Skin of body (tissue), 2 donors: ENCODE data around the gene REPIN1. TPM values are rescaled to one million over a fixed set of nuclear protein-coding genes. Genes with fewer than 3 reads are reported as not detected.

ENCODE experiments used
- DNase-seq: peaks from one replicate; lab custom pipeline; 2025; lab: John Stamatoyannopoulos, UW
- total RNA-seq: library from RNA; depleted of rRNA; stranded (reverse); fragments of >200 nt; gene quantifications from one replicate; pipeline ENCODE4 v1.2.3, GENCODE V29; 2014

REPIN1 gene
- total RNA-seq, 1 donor from 2014 or later, result 21.1 TPM

DNA sequence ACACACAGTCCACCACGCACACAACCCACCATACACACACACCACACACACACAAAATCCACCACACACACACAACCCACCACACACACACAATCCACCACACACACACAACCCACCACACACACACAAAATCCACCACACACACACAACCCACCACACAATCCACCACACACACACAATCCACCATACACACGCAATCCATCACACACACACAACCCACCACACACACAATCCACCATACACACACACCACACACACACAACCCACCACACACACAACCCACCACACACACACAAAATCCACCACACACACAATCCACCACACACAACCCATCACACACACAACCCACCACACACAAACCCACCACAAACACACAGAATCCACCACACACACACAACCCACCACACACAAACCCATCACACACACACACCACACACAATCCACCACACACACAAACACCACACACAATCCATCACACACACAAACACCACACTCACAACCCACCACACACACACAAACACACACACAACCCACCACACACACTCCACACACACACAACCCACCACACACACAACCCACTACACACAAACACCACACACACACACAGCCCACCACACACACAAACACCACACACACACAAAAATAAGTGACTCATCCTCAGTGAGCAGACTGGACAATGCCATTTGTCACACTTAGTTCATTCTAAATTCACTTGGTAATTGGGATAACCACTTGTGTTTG, 8.8 kb upstream of the REPIN1 start:
- DNase-seq, result no peak

DNA sequence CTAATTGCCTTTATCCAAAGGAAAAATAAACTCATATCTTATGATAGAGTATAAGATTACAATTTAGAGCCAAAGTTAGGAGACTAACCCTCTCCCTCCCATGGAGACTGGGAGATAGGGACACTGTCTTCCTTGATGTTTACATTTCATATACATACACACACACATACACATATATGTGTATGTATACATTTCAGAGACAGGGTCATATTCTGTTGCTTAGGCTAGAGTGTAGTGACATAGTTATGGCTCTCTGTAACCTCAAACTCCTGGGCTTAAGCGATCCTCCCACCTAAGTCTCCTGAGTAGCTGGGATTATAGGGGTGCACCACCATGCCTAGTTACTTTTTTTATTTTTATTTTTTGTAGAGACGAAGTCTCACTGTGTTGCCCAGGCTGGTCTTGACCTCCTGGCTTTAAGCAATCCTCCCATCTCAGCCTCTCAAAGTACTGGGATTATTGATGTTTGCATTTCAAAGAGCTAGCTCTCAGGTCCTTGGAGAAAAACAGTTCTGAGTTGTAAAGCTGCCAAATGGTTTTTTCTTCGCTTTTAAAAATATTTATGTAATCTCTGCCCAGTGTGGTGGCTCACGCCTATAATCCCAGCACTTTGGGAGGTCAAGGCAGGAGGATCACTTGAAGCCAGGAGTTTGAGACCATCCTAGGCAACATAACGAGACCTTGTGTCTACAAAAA, 8.1 kb upstream of the REPIN1 start:
- no peak for DNase-seq

DNA sequence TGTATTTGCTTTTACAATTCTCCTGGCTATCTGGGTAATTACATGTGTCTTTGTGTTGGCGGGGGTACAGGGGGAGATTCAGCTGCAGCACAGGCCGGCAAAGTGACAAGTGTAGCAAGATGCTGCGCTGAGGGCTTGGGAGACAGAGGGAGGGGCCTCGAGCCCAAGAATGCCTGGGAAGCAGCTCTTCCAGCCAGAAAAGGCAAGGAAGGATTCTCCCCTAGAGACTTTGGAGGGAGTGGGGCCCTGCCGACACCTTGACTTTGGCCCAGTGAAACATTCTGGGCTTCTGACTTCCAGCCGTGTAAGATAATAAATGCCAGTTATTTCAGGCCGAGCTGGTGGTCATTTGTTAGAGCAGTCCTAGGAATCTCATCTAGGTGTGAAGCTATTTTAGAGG, 7.2 kb upstream of the REPIN1 start:
- no peak for DNase-seq

DNA sequence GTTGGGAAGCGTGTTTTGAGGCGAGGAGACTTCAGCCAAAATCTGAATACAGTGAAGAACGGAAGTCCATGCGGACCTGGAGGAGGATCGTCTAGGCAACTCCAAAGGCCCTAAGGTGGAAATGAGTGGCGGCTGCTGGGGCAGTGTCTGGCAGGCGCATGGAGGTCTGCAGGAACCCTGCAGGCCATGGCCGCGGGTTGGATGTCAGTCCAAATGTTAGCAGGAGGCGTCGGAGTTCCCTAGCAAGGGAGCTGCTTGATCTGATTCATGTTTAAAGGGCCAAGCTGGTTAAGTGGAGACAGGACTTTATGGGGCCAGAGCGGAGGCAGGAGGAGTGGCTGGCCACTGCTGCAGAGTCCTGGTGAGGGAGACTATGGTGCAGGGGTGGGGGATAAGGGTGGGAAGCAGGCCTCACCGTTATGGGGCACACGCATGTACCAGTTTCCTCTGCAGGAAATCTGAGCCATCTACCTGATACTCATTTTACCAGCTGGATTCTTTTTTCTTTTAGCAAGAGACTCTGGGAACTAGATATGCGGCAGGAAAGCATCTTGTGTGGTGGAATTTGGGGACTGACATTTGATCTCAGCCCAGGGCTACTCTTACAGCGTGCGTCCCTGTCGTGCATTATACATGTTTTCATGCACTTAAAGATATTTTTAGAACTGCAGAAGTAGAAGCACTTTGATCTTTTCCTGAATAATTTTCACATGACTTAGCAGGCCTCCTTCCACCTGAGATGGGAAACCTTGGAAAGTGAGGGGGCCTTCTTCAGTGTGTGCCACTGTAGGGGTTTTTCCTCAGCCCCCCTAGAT, 6.6 kb upstream of the REPIN1 start:
- DNase-seq, result no peak

DNA sequence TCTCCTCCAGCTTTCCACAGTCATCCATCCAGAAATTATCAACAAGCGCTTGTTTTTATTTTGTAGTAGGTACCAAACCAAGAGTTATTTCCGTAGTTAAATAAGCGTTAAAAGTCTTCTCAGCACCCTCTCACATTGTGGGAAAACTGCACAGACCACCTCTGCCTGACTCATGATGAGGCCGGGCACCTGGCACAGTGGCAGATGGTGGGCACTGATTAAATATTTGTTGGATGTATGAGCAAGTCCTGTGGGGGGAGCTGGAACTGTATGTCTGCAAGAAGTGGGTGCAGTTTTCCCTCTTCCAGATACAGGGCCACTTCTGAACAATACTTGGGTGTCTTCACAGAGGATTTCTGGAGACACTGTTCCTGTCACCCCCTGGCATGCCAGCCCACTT, 5.3 kb upstream of the REPIN1 start:
- DNase-seq, result no peak

DNA sequence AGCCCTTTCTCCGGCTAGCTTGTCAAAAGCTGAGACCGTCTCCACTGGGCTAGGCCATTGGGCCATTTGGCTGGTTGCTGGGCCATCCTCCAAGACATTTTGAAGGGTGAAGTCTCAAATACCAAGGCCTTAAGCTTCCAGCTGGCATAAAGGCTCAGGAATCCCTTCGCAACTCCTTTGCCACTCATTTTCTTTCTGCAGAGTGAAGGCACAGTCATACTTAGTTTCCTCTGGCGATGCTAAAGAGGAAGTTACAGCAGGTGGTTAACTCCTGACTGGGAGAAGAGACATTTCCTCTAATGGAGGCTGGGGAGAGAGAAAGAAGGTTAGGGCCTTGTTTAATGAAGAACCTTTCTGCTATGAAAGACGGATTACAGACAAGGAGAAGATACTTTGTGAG, 4.8 kb upstream of the REPIN1 start:
- DNase-seq, result no peak

DNA sequence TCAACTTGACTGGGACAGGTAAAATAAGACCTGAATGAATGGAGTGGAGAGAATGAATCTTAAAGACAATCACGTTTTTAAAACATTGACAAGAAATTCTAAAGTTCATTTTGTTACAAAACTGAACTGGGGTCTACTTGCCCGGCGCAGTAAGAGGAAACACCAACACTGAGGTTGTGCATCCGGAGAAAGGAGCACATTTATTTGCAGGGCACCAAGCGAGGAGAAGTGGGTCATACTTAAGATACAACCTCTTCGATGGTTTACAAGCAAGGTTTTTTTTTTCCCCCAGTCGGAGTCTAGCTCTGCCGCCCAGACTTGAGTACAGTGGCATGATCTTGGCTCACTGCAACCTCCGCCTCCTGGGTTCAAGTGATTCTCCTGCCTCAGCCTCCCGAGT, 3.4 kb upstream of the REPIN1 start:
- DNase-seq, result no peak

DNA sequence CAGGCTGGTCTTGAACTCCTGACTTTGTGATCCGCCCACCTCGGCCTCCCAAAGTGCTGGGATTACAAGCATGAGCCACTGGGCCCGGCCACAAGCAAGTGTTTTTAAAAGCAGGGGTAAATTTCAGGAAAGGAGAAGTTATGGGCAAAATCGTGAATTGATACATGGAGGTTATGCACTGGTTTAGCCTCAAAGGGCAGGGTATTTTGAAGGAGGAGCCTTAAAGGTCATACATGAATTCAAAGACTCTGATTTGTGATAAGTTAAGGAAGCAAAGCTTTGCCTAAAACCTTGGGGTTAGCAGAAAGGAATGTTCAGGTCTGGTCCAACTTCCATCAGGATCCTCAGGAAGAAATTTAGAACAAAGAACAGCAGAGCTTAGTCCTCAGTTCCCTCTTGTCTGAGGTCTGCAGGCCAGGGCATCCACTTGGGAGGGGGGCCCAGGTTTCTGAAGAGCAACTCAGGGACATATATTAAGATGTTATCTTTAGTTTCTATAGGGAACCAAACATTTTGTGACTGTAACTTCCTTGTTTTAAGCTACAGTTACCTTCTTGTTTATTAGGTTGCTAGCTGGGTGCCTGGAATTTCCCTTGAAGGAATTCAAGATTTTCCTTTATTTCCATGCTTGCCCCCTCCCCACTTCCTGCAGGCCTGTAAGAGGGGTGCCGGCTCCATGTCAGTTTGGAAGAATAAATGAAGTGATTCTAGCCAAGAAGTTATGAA, 2.8 kb upstream of the REPIN1 start:
- no peak for DNase-seq

DNA sequence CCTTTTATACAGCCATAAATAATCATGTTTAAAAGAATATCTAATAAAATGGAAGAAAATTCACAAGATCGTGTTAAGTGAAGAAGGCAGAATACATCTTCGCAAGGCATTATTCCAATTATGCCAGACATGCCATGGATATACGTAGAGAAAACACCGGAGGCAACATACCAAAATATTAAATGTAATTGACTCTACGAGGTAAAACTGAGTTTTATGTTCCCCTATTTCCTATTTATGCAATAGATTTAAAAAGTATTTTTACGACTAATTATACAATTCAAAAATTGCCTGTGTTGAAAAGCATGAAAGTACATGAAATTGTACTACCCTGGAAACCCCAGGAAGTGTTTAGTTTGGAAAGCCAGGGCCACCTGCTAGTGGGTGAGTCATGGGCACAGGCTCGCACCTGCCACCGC, 936 bp upstream of the REPIN1 start:
- DNase-seq, result no peak

DNA sequence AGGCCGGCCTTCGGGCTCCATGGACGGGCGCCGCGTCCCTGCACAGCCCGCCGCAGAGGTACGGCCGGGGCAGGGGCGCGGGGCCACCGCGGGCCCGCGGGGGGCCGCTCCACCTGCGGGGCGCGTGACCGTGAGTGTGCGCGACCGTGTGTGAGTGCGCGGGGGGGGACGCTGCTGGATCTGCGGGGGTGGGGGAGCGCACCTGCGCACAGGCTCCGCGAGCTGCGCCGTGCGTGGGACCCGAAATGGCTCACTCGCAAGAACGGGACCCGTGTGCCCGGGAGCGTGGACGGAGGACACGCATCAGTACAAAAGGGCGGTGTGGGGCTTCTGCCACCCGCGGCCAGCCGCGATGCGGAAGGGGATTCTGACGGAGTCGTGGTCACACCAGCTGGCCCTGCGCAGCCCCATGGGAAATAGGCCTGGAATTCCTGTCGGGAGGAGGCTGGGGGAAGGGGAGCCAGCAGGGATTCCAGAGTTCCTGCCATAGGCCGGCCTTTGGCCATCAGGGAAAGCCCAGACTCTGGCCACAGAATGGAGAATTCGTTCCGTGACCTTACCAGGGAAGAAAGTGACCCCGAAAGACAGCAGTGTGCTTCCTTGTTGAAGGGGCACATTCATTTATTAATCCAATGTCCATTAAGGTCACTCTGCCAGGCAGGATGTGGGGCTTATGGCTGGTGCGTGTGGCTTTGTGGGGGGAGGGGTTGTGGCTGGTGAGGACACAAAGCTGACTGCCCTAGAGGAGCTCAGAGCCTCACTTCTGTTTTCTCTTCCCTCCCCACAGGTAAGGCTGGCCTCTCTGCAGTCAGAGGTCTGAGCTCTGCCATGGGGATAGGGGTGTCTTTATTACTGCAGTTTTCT, 494 bp downstream of the REPIN1 start:
- DNase-seq, result peak; percentile 40

DNA sequence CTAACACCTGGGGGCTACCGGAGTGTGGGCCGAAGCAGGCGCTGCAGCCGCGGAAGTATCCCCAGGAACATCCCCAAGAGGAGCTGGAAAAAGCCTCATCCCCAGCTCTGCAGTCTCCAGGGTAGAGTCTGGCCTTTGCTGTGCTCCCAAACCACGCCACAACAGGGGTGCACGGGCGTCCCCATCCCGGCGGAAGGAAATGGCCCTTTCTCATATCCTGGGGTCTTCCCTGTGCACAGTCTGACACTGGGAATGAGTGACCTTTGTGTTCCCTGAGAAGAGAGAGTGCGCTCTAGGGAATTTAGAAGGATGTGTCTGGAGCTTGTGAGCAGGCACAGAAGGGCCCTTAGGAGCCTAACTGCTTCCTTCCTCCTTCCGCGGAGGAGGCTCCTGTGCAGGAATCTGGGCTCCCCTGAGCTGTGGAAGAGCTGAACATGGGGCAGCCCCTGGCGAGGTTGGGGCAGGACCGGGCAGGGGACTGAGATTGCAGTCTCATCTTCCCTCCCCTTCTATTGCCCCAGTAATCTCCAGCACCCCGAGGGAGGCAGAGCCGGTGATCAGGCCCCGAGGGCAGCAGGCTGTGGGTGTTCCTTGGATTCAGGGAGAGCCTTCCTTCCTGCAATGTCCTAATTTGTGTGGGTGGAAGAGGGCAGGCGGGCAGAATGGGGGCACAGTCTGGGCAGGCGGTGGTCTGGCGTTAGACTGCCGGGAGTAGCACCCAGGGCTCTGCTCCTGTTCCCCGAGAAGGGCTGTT, 1.3 kb downstream of the REPIN1 start:
- no peak for DNase-seq

DNA sequence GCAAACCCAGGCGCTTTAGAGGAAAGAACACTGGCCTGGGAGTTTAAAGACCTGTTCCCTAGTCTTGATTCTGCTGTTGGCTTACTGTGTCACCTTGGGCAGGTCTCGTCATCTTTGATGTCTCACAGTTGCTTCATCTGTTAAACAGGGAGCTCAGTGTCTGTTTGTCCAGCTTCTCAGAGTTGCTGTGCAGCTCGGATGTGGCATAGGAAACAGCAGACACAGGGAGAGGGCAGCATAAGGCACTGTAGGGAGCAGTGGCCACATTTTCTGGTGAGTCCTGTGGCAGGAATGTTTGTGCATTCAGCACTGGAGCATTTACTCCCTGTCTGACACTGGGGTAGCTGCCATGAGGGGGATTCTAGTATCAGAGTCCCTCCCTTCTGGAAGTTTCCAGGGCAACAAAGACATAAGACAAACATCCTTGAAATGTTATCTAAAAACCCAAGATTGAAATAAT, 2.0 kb downstream of the REPIN1 start:
- no peak for DNase-seq

DNA sequence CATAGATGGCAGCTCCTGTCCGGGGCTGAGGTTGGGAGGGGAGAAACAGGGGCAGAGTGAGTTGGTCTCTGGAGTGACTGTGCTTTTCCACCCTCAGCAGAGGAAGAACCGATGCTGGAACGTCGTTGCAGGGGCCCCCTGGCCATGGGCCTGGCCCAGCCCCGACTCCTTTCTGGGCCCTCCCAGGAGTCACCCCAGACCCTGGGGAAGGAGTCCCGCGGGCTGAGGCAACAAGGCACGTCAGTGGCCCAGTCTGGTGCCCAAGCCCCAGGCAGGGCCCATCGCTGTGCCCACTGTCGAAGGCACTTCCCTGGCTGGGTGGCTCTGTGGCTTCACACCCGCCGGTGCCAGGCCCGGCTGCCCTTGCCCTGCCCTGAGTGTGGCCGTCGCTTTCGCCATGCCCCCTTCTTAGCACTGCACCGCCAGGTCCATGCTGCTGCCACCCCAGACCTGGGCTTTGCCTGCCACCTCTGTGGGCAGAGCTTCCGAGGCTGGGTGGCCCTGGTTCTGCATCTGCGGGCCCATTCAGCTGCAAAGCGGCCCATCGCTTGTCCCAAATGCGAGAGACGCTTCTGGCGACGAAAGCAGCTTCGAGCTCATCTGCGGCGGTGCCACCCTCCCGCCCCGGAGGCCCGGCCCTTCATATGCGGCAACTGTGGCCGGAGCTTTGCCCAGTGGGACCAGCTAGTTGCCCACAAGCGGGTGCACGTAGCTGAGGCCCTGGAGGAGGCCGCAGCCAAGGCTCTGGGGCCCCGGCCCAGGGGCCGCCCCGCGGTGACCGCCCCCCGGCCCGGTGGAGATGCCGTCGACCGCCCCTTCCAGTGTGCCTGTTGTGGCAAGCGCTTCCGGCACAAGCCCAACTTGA, 2.7 kb downstream of the REPIN1 start:
- DNase-seq, result no peak

DNA sequence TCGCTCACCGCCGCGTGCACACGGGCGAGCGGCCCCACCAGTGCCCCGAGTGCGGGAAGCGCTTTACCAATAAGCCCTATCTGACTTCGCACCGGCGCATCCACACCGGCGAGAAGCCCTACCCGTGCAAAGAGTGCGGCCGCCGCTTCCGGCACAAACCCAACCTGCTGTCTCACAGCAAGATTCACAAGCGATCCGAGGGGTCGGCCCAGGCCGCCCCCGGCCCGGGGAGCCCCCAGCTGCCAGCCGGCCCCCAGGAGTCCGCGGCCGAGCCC, 3.3 kb downstream of the REPIN1 start:
- DNase-seq, result no peak

DNA sequence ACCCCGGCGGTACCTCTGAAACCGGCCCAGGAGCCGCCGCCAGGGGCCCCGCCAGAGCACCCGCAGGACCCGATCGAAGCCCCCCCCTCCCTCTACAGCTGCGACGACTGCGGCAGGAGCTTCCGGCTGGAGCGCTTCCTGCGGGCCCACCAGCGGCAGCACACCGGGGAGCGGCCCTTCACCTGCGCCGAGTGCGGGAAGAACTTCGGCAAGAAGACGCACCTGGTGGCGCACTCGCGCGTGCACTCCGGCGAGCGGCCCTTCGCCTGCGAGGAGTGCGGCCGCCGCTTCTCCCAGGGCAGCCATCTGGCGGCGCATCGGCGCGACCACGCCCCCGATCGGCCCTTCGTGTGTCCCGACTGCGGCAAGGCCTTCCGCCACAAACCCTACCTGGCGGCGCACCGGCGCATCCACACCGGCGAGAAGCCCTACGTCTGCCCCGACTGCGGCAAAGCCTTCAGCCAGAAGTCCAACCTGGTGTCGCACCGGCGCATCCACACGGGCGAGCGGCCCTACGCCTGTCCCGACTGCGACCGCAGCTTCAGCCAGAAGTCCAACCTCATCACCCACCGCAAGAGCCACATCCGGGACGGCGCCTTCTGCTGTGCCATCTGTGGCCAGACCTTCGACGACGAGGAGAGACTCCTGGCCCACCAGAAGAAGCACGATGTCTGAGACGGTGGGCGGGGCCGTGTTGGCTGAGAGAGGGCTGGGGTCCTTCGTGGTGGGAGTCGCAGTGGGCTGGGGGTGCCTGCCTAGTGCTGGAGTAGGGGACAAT, 3.8 kb downstream of the REPIN1 start:
- DNase-seq, result no peak

DNA sequence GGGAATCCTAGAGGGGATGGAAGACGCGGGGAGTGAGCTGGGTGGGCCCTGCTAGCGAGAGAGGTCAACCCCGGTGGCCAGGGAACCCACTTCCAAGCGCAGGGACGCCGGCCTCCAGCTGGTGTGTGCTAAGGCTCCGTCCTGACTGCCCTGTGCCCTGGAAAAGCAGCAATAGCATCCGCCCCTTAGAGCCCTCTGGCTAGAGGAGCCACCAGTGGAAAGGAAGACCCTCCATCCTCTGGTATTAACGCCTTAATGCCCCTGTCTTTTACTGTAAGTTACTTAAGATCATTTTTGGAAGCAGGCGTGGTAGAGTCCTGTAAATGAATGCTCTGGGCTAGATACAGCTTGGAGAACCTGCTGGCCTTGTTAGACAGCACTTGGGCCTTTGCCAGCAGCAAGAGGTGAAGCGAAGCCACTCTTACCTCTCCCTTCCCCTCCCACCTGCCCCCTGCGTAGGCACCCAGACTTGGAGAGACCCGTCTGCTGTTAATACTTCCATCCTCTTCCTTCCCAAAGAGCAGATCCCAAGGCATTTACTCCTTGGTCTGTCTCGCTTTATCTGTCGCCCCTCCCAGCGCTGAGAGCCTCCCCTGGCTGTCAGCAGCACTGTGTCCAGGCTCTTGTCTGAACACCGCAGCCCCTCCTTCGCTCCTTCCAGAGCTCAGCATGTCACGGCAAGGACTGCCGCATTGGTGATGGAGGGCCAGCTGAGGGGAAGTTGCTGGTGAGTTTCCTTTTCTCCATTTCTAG, 4.6 kb downstream of the REPIN1 start:
- DNase-seq, result no peak

DNA sequence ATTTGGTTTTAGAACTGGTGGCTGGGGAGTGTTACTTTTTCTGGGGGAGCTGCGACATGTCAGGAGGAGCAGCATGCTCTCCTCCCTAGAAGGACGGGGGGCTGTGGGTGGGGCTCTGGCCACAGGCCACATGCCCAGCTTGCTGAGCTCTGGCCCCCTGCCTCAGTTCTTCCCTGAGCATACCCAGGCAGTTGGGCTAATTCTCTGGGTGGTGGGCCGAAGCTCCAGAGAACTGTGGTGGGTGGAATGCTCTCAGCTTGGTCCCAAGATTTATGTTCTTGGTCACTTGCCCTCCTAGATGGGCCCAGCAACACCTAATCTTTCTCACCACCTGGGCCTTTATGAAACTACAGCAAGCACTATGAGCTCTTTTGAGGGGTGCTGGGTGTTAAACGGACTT, 5.4 kb downstream of the REPIN1 start:
- DNase-seq, result no peak

DNA sequence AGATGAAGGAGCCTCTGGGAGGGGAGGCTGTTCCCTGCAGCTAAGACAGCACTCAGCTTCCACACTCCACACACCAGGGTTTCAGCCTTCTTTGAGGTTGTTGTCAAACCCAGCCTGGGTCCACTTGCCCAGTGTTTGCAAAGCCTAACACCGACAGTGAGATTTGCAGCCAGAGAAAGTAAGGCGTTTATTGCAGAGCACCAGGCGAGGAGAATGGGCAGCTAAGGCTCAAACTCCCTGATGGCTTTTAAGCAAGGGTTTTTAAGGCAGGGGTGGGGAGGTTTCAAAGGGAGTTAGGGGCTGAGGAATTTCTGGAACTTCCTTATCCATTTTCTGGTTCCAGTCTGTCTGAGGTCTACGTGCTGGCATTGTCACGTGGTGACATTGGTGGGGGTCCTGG, 5.8 kb downstream of the REPIN1 start:
- DNase-seq, result no peak
